GM12878 (cell line): Measurements from ENCODE around the gene PARS2. TPM values are rescaled to one million over a fixed set of nuclear protein-coding genes. Genes with fewer than 3 reads are reported as not detected.

ENCODE experiments used
- ATAC-seq: fragments of 200-7000 bp; cut with Tn5 transposase; 3 replicates; pipeline ENCODE4 v1.9.1; 2020; ENCODE audit warnings: mild to moderate bottlenecking, moderate library complexity
- BruUV-seq: library from RNA; stranded (reverse); fragments of 400-500 nt; replicated peaks from 2 replicates; lab custom pipeline; 2021; lab: Mats Ljungman, UMichigan
- CTCF ChIA-PET: fragments of 300-600 bp; sonication (Branson Sonifier 250); formaldehyde crosslinking; extraction: SDS; loops from one replicate; lab custom pipeline; 2021; ENCODE audit warnings: inconsistent platforms; lab: Yijun Ruan, JAX
- POLR2A ChIA-PET: fragments of 350-600 bp; formaldehyde crosslinking; extraction: SDS; loops from one replicate; lab custom pipeline; 2021; ENCODE audit warnings: inconsistent platforms; lab: Charles Lee
- RAD21 ChIA-PET: fragments of 300-600 bp; sonication (Branson Sonifier 250); formaldehyde crosslinking; loops from one replicate; lab custom pipeline; 2023; ENCODE audit warnings: antibody characterized with exemption; ENCODE audit not compliant: unreplicated experiment; lab: Charles Lee
- SMC1A ChIA-PET: fragments of 300-600 bp; sonication (Branson Sonifier 250); formaldehyde crosslinking; loops from one replicate; lab custom pipeline; 2023; ENCODE audit not compliant: unreplicated experiment, uncharacterized antibody; lab: Charles Lee
- DNase-seq: peaks from one replicate; pipeline ENCODE4 v3.0.0-alpha.2; 2011; ENCODE audit warnings: low read depth, low spot score
- FAIRE-seq: peaks from 3 replicates; lab custom pipeline; 2011; peaks lifted over from hg19 to GRCh38; lab: Jason Lieb, UNC
- H2AFZ ChIP-seq: 2 replicates; pipeline ENCODE4 v1.6.0; 2011; ENCODE audit warnings: low read depth, low read length, control low read depth; ENCODE audit not compliant: control insufficient read depth
- H3K27ac ChIP-seq: 2 replicates; pipeline ENCODE4 v1.5.1; 2011; ENCODE audit warnings: control low read depth; ENCODE audit not compliant: control insufficient read depth, insufficient read depth
- H3K27me3 ChIP-seq, 2 experiments: replicated peaks in 1 of 2; 2 replicates each; pipeline versions ENCODE4 v1.6.0 to v1.6.1; 2011; ENCODE audit warnings: low read length in 1 of 2; ENCODE audit not compliant: control insufficient read depth in 2 of 2, insufficient read depth in 2 of 2
- H3K36me3 ChIP-seq, 2 experiments: 2 replicates each; pipeline ENCODE4 v1.5.1; 2011; ENCODE audit warnings: low read length in 1 of 2; ENCODE audit not compliant: control insufficient read depth in 2 of 2, insufficient read depth in 2 of 2
- H3K4me1 ChIP-seq: 2 replicates; pipeline ENCODE4 v1.6.1; 2011; ENCODE audit warnings: mild to moderate bottlenecking, low read length, moderate library complexity, mixed read lengths; ENCODE audit not compliant: control insufficient read depth, insufficient read depth
- H3K4me2 ChIP-seq: 2 replicates; pipeline ENCODE4 v1.6.0; 2011; ENCODE audit warnings: control low read depth; ENCODE audit not compliant: control insufficient read depth, insufficient read depth
- H3K4me3 ChIP-seq: fragments of 200-600 bp; sonication (generic); 2 replicates; pipeline ENCODE4 v1.5.1; 2016
- H3K79me2 ChIP-seq: 2 replicates; pipeline ENCODE4 v1.6.0; 2011; ENCODE audit warnings: low read length; ENCODE audit not compliant: control insufficient read depth, insufficient read depth
- H3K9ac ChIP-seq: 2 replicates; pipeline ENCODE4 v1.8.0; 2011; ENCODE audit warnings: low read length, control low read depth, mixed read lengths; ENCODE audit not compliant: control insufficient read depth, insufficient read depth
- H3K9me3 ChIP-seq: replicated peaks from 3 replicates; pipeline ENCODE4 v1.5.1; 2011; ENCODE audit warnings: mild to moderate bottlenecking, low read length; ENCODE audit not compliant: control insufficient read depth, insufficient read depth
- H4K20me1 ChIP-seq: 2 replicates; pipeline ENCODE4 v1.6.0; 2011; ENCODE audit not compliant: control insufficient read depth, insufficient read depth
- BRCA1 ChIP-seq: IDR thresholded peaks from 2 replicates; pipeline ENCODE4 v1.6.1; 2011; ENCODE audit warnings: low read depth, low read length, improper control_type of control experiment
- CBX3 ChIP-seq: fragments of 200-600 bp; sonication (generic); IDR thresholded peaks from 2 replicates; pipeline ENCODE4 v1.6.1; 2016; ENCODE audit warnings: low read depth, borderline replicate concordance
- CHD4 ChIP-seq: fragments of 200-600 bp; sonication (generic); IDR thresholded peaks from 2 replicates; pipeline ENCODE4 v1.6.1; 2016; ENCODE audit warnings: mild to moderate bottlenecking
- ETV6 ChIP-seq, 2 experiments: fragments of 450-650 bp in 1 of 2; IDR thresholded peaks in 1 of 2; conservative IDR thresholded peaks in 1 of 2; 2 replicates each; pipeline ENCODE4 v1.6.1; 2014; ENCODE audit warnings: antibody characterized with exemption in 1 of 2, borderline replicate concordance in 1 of 2, low read depth in 1 of 2, mild to moderate bottlenecking in 1 of 2, moderate library complexity in 1 of 2
- KDM1A ChIP-seq: fragments of 200-600 bp; sonication (generic); IDR thresholded peaks from 2 replicates; pipeline ENCODE4 v1.6.1; 2016; ENCODE audit warnings: borderline replicate concordance
- NR2C2 ChIP-seq: IDR thresholded peaks from 2 replicates; pipeline ENCODE4 v1.6.1; 2011; ENCODE audit warnings: borderline replicate concordance, low read depth; ENCODE audit not compliant: control insufficient read depth, insufficient read length
- POLR2AphosphoS2 ChIP-seq: IDR thresholded peaks from 2 replicates; pipeline ENCODE4 v1.6.1; 2011; ENCODE audit warnings: low read depth, mild to moderate bottlenecking, low read length, improper control_type of control experiment, moderate library complexity
- SREBF2 ChIP-seq: IDR thresholded peaks from 2 replicates; pipeline ENCODE4 v1.6.1; 2012; ENCODE audit warnings: mild to moderate bottlenecking, low read length
- WRNIP1 ChIP-seq: IDR thresholded peaks from 2 replicates; pipeline ENCODE4 v1.6.1; 2011; ENCODE audit warnings: low read depth, low read length, improper control_type of control experiment, borderline replicate concordance
- ZBTB40 ChIP-seq: fragments of 450-650 bp; IDR thresholded peaks from 2 replicates; pipeline ENCODE4 v1.6.1; 2016; ENCODE audit warnings: mild to moderate bottlenecking, moderate library complexity, borderline replicate concordance
- whole genome bisulfite sequencing: methylation state at CpG from one replicate; pipeline ENCODE4 v1.1.6; 2016; ENCODE audit warnings: low lambda C conversion rate; ENCODE audit not compliant: insufficient replicate concordance, insufficient coverage; ENCODE audit errors: missing lambda C conversion rate; 5-methylcytosine and 5-hydroxymethylcytosine counted together
- in situ Hi-C: fragments of 300-500 bp; cut with MboI; formaldehyde crosslinking; loops from 9 replicates; pipeline ENCODE4 v1.14.3; 2018; ENCODE audit warnings: mixed read lengths
- intact Hi-C: fragments of 100-400 bp; cut with micrococcal nuclease; formaldehyde crosslinking; loops from one replicate; pipeline ENCODE4 v1.14.2; 2022; ENCODE audit not compliant: unreplicated experiment
- polyA plus RNA-seq, 11 experiments: library from polyadenylated mRNA; depleted of rRNA in 4 of 11; unstranded in 6 of 11; stranded (reverse) in 5 of 11; fragments of >200 nt; fragmentation: Nextera tagmentation in 4 of 11; fragmentation: Illumina TruSeq in 1 of 11; extraction: Ambion mirVana in 4 of 11; extraction: Trizol in 1 of 11; gene quantifications; 1 replicate in 1 of 11; 2 replicates in 10 of 11; pipeline versions ENCODE4 v1.2.1 to v1.2.3, GENCODE V29; 2011 to 2016; ENCODE audit warnings: inconsistent platforms in 2 of 11, missing spikeins in 2 of 11, low read depth in 1 of 11
- total RNA-seq, 4 experiments: library from RNA; depleted of rRNA in 3 of 4; stranded (reverse); fragments of >200 nt in 3 of 4; fragmentation: Illumina TruSeq in 1 of 4; extraction: Trizol in 1 of 4; gene quantifications; 2 replicates each; pipeline versions ENCODE4 v1.2.1 to v1.2.3, GENCODE V29; 2013 to 2021
- TF ChIP-seq, protein P1 (sequence below): fragments of 450-650 bp; formaldehyde crosslinking; IDR thresholded peaks from 2 replicates; pipeline ENCODE4 v1.5.0; 2022; ENCODE audit warnings: mild to moderate bottlenecking, missing genetic modification characterization

Gene PARS2
- total and polyA plus RNA-seq, 10 of the 15 experiments (the other 5 are each of a cell fraction or from before 2014, with no cell fraction given): 3.7 to 12.2 (median 5.9) TPM

GRCh38 chr1:54782588-54782987 lies 18.3 kb upstream of the PARS2 start (continued):
- TF ChIP-seq ZBTB40 (no peak), POLR2AphosphoS2 (no peak), BRCA1 (no peak)

- ATAC-seq (no peak), FAIRE-seq (no peak), DNase-seq (no peak)
- Histone ChIP-seq H3K4me1 (no peaks in the 10 kb centered on the region), H3K9me3 (no peaks in the 10 kb centered on the region), H3K9ac (no peak overlapping the region), H3K27ac (no peak overlapping the region), H3K4me3 (no peak overlapping the region), H3K79me2 (no peaks in the 10 kb centered on the region), H3K27me3 (no peaks in the 10 kb centered on the region), H2AFZ (no peak overlapping the region), H3K36me3 (no peaks in the 10 kb centered on the region), H3K4me2 (no peak overlapping the region), H4K20me1 (no peaks in the 10 kb centered on the region)
- ChIA-PET RAD21 (no interaction called here), CTCF (interaction anchor here (0.6 to 2.0 kb wide), 2 partner anchors 19 to 21 kb away, joined by 3 to 4 read pairs; partner anchors contain the start of gene TTC22), SMC1A (no interaction called here), POLR2A (no interaction called here)
- in situ Hi-C loops: no loop called here
- BruUV-seq: no TSS peak
- intact Hi-C loops: no loop called here
- WGBS: 58% methylated on average over 6 of the region's 6 CpGs
- TF ChIP-seq ZBTB40 (no peak), NR2C2 (no peak), SREBF2 (no peak), KDM1A (no peak), ETV6 (conservative IDR thresholded peaks at IDR 0.05 in 1 of 2, IDR thresholded peaks at IDR 0.05 in 1 of 2; ENCODE audit: borderline replicate concordance in 1 of 2, low read depth in 1 of 2) (no peak), WRNIP1 (no peak), CBX3 (no peak), CHD4 (no peak)
- TF ChIP-seq, protein P1, sequence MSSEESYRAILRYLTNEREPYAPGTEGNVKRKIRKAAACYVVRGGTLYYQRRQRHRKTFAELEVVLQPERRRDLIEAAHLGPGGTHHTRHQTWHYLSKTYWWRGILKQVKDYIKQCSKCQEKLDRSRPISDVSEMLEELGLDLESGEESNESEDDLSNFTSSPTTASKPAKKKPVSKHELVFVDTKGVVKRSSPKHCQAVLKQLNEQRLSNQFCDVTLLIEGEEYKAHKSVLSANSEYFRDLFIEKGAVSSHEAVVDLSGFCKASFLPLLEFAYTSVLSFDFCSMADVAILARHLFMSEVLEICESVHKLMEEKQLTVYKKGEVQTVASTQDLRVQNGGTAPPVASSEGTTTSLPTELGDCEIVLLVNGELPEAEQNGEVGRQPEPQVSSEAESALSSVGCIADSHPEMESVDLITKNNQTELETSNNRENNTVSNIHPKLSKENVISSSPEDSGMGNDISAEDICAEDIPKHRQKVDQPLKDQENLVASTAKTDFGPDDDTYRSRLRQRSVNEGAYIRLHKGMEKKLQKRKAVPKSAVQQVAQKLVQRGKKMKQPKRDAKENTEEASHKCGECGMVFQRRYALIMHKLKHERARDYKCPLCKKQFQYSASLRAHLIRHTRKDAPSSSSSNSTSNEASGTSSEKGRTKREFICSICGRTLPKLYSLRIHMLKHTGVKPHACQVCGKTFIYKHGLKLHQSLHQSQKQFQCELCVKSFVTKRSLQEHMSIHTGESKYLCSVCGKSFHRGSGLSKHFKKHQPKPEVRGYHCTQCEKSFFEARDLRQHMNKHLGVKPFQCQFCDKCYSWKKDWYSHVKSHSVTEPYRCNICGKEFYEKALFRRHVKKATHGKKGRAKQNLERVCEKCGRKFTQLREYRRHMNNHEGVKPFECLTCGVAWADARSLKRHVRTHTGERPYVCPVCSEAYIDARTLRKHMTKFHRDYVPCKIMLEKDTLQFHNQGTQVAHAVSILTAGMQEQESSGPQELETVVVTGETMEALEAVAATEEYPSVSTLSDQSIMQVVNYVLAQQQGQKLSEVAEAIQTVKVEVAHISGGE (CRISPR knock-in tag): no peak
Observed at GRCh38 chr1:54782156-54782555, 17.8 kb upstream of the PARS2 start.
